Panc1 (cell line): Measurements from ENCODE around the gene NINJ2. TPM values are rescaled to one million over a fixed set of nuclear protein-coding genes. Genes with fewer than 3 reads are reported as not detected.

Experiments
- ATAC-seq: fragments of 200-7000 bp; cut with Tn5 transposase; 2 replicates; pipeline ENCODE4 v1.9.1; 2020; ENCODE audit warnings: mild to moderate bottlenecking, moderate library complexity
- BruUV-seq: library from RNA; stranded (reverse); fragments of 400-500 nt; replicated peaks from 2 replicates; lab custom pipeline; 2021; lab: Mats Ljungman, UMichigan
- CTCF ChIA-PET: fragments of 300-600 bp; sonication (Branson Sonifier 250); formaldehyde crosslinking; loops from one replicate; lab custom pipeline; 2022; ENCODE audit warnings: antibody characterized with exemption; lab: Charles Lee
- POLR2A ChIA-PET: fragments of 300-600 bp; sonication (Branson Sonifier 250); formaldehyde crosslinking; loops from one replicate; lab custom pipeline; 2022; ENCODE audit warnings: antibody characterized with exemption; lab: Charles Lee
- DNase-seq: peaks from one replicate; pipeline ENCODE4 v3.0.0-alpha.2; 2010; ENCODE audit warnings: low read depth, low spot score
- H3K27ac ChIP-seq: 2 replicates; pipeline ENCODE4 v1.5.1; 2011; ENCODE audit warnings: mild to moderate bottlenecking, low read length, inconsistent platforms
- H3K27me3 ChIP-seq: fragments of 200-500 bp; sonication (Bioruptor generic); 2 replicates; pipeline ENCODE4 v1.6.0; 2014; ENCODE audit warnings: low read length, inconsistent platforms; ENCODE audit not compliant: control insufficient read depth, insufficient read depth
- H3K36me3 ChIP-seq: fragments of 200-500 bp; sonication (Bioruptor generic); 2 replicates; pipeline ENCODE4 v1.5.1; 2014; ENCODE audit warnings: inconsistent platforms, mild to moderate bottlenecking, low read length, moderate library complexity; ENCODE audit not compliant: control insufficient read depth, insufficient read depth
- H3K4me1 ChIP-seq: 2 replicates; pipeline ENCODE4 v1.5.1; 2011; ENCODE audit warnings: inconsistent platforms, mild to moderate bottlenecking, low read length, moderate library complexity; ENCODE audit not compliant: control insufficient read depth, insufficient read depth
- H3K4me3 ChIP-seq, 2 experiments: 2 replicates each; pipeline ENCODE4 v1.5.1; 2011 to 2012; ENCODE audit warnings: low read depth in 2 of 2, low read length in 2 of 2, mild to moderate bottlenecking in 2 of 2, inconsistent platforms in 1 of 2, moderate library complexity in 1 of 2
- H3K9me3 ChIP-seq: fragments of 200-500 bp; sonication (Bioruptor generic); 2 replicates; pipeline ENCODE4 v1.5.1; 2014; ENCODE audit warnings: low read depth, mild to moderate bottlenecking, inconsistent platforms, low read length, moderate library complexity; ENCODE audit not compliant: control insufficient read depth, insufficient read depth
- POLR2AphosphoS5 ChIP-seq: IDR thresholded peaks from 2 replicates; pipeline ENCODE4 v1.6.1; 2012; ENCODE audit warnings: mild to moderate bottlenecking, low read depth, low read length, moderate library complexity
- SIN3A ChIP-seq: IDR thresholded peaks from 2 replicates; pipeline ENCODE4 v1.6.1; 2012; ENCODE audit warnings: low read depth, mild to moderate bottlenecking, low read length, moderate library complexity, borderline replicate concordance; ENCODE audit not compliant: insufficient read depth
- TCF7L2 ChIP-seq: IDR thresholded peaks from 2 replicates; pipeline ENCODE4 v1.6.1; 2011; ENCODE audit warnings: mild to moderate bottlenecking, low read depth, low read length, inconsistent platforms
- in situ Hi-C: cut with HindIII; loops from 2 replicates; pipeline ENCODE4 v1.10.0; 2016; ENCODE audit warnings: low sequenced_read_pairs, low pct_unique_long_range_greater_than_20kb
- intact Hi-C: fragments of 100-400 bp; cut with micrococcal nuclease; formaldehyde crosslinking; loops from one replicate; pipeline ENCODE4 v1.10.0; 2022; ENCODE audit not compliant: unreplicated experiment
- total RNA-seq: library from RNA; stranded (reverse); gene quantifications from one replicate; pipeline ENCODE4 v1.2.1, GENCODE V29; 2021; ENCODE audit not compliant: unreplicated experiment
- TF ChIP-seq, protein P1 (sequence below): fragments of 450-650 bp; IDR thresholded peaks from 2 replicates; pipeline ENCODE4 v1.5.1; 2017; ENCODE audit warnings: mild to moderate bottlenecking
- TF ChIP-seq, protein P2 (sequence below), 2 experiments: IDR thresholded peaks; 2 replicates each; pipeline ENCODE4 v1.6.1; 2011 to 2012; ENCODE audit warnings: low read depth in 2 of 2, control low read depth in 1 of 2, low read length in 1 of 2, mild to moderate bottlenecking in 1 of 2, moderate library complexity in 1 of 2; ENCODE audit not compliant: insufficient read depth in 1 of 2

Gene NINJ2
- total RNA-seq, 1 experiment from 2014 or later: 1.9 TPM

DNA sequence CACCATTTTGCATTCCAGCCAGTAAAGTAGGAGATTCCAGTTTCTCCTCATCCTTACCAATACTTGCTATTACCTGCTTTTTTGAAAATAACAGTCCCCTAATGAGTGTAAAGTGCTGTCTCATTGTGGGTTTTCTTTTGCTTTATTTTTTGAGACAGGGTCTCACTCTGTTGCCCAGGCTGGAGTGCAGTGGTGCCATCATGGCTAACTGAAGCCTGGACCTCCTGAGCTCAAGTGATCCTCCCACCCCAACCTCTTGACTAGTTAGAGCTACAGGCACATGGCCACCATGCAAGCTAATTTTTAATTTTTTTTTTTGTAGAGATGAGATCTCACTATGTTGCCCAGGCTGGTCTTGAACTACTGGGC lies 60.6 kb downstream of the NINJ2 start:
- H3K27ac ChIP-seq: no peak overlapping the region; the same call in 1 of the 2 replicates
- intact Hi-C loops (no loop called here), in situ Hi-C loops (no loop called here)
- ChIA-PET CTCF (no interaction called here), POLR2A (no interaction called here)
- BruUV-seq: no TSS peak
- TF ChIP-seq, protein P1, sequence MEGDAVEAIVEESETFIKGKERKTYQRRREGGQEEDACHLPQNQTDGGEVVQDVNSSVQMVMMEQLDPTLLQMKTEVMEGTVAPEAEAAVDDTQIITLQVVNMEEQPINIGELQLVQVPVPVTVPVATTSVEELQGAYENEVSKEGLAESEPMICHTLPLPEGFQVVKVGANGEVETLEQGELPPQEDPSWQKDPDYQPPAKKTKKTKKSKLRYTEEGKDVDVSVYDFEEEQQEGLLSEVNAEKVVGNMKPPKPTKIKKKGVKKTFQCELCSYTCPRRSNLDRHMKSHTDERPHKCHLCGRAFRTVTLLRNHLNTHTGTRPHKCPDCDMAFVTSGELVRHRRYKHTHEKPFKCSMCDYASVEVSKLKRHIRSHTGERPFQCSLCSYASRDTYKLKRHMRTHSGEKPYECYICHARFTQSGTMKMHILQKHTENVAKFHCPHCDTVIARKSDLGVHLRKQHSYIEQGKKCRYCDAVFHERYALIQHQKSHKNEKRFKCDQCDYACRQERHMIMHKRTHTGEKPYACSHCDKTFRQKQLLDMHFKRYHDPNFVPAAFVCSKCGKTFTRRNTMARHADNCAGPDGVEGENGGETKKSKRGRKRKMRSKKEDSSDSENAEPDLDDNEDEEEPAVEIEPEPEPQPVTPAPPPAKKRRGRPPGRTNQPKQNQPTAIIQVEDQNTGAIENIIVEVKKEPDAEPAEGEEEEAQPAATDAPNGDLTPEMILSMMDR: no peak
- no peak for TF ChIP-seq SIN3A
- no peaks in the 10 kb centered on the region for H3K9me3 ChIP-seq
- H3K36me3 ChIP-seq: no peaks in the 10 kb centered on the region
- H3K27me3 ChIP-seq: no peaks in the 10 kb centered on the region
- peaks cover 10% of the 10 kb centered on the region for H3K4me1 ChIP-seq
- no peak overlapping the region for H3K4me3 ChIP-seq
- DNase-seq: no peak
- no peak for ATAC-seq

DNA sequence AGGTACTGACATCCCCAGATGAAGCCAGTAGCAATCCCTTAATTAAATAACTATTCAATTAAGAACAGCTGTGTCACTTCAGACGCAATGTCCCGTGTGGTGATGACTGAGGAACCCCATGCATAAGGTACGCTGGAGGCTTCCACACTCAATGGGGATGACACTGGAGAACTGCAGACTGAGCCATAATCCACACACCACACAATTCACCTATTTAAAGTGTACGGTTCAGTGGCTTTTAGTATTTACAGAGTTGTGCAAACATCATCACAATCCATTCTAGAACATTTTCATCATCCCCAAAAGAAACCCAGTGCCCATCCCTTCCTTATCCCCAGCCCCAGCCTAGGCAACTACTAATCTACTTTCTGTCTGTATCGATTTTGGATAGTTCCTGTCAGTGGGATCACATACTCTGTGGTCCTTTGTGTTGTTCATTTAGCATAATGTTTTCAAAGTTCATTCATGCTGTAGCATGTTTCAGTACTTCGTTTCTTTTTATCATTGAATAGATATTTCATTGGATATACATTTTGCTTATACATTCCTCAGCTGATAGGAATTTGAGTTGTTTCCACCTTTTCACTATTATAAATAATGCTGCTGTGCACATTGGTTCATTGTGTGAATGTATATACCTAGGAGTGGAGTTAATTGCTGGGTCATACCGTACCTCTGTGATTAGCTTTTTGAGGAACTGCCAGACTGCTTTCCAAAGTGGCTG lies 61.1 kb downstream of the NINJ2 start:
- Histone ChIP-seq H3K36me3 (no peaks in the 10 kb centered on the region), H3K4me1 (peaks cover 10% of the 10 kb centered on the region), H3K27ac (no peak overlapping the region; the same call in 1 of the 2 replicates), H3K9me3 (no peaks in the 10 kb centered on the region), H3K27me3 (no peaks in the 10 kb centered on the region), H3K4me3 (no peak overlapping the region)
- ATAC-seq (no peak), DNase-seq (no peak)
- CTCF ChIA-PET: no interaction called here
- intact Hi-C loops (no loop called here), in situ Hi-C loops (no loop called here)
- POLR2A ChIA-PET: no interaction called here
- no TSS peak for BruUV-seq
- TF ChIP-seq TCF7L2: no peak
- no peak for TF ChIP-seq POLR2AphosphoS5
- TF ChIP-seq, protein P1: no peak
- no peak for TF ChIP-seq SIN3A
- TF ChIP-seq, protein P2, sequence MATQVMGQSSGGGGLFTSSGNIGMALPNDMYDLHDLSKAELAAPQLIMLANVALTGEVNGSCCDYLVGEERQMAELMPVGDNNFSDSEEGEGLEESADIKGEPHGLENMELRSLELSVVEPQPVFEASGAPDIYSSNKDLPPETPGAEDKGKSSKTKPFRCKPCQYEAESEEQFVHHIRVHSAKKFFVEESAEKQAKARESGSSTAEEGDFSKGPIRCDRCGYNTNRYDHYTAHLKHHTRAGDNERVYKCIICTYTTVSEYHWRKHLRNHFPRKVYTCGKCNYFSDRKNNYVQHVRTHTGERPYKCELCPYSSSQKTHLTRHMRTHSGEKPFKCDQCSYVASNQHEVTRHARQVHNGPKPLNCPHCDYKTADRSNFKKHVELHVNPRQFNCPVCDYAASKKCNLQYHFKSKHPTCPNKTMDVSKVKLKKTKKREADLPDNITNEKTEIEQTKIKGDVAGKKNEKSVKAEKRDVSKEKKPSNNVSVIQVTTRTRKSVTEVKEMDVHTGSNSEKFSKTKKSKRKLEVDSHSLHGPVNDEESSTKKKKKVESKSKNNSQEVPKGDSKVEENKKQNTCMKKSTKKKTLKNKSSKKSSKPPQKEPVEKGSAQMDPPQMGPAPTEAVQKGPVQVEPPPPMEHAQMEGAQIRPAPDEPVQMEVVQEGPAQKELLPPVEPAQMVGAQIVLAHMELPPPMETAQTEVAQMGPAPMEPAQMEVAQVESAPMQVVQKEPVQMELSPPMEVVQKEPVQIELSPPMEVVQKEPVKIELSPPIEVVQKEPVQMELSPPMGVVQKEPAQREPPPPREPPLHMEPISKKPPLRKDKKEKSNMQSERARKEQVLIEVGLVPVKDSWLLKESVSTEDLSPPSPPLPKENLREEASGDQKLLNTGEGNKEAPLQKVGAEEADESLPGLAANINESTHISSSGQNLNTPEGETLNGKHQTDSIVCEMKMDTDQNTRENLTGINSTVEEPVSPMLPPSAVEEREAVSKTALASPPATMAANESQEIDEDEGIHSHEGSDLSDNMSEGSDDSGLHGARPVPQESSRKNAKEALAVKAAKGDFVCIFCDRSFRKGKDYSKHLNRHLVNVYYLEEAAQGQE (IDR thresholded peaks at IDR 0.05; ENCODE audit: insufficient read depth in 1 of 2, low read depth in 2 of 2, low read length in 1 of 2): no peak
